Tibial artery (tissue), 4 donors: ENCODE data around the gene C12orf56.

ENCODE experiments used
- DNase-seq, 2 donors: peaks; one replicate each; pipeline ENCODE4 v3.0.0-alpha.2; 2019
- H3K27ac ChIP-seq, 2 donors: fragments of 200-600 bp; sonication (generic) in 1 of 2; 1 replicate in 1 of 2; 2 replicates in 1 of 2; pipeline ENCODE4 v1.5.1; 2018 to 2019; ENCODE audit warnings: mild to moderate bottlenecking in 1 of 2
- H3K27me3 ChIP-seq, 2 donors: fragments of 200-600 bp; sonication (generic) in 1 of 2; one replicate each; pipeline versions ENCODE4 v1.5.1 to v1.6.0; 2016 to 2019
- H3K36me3 ChIP-seq, 3 donors: fragments of 200-600 bp; sonication (generic) in 2 of 3; one replicate each; pipeline ENCODE4 v1.5.1; 2016 to 2019; ENCODE audit warnings: mild to moderate bottlenecking in 2 of 3
- H3K4me1 ChIP-seq, 4 donors: fragments of 200-600 bp; sonication (generic) in 2 of 4; 1 replicate in 3 of 4; 2 replicates in 1 of 4; pipeline ENCODE4 v1.5.1; 2016 to 2019
- H3K4me3 ChIP-seq, 2 donors: fragments of 200-600 bp; sonication (generic) in 1 of 2; 1 replicate in 1 of 2; 2 replicates in 1 of 2; pipeline ENCODE4 v1.5.1; 2018 to 2019; ENCODE audit warnings: mild to moderate bottlenecking in 2 of 2
- H3K9me3 ChIP-seq, 3 donors: fragments of 200-600 bp; sonication (generic) in 1 of 3; one replicate each; pipeline ENCODE4 v1.5.1; 2016 to 2019
- CTCF ChIP-seq, 2 experiments: fragments of 200-600 bp in 1 of 2; fragments of 450-650 bp in 1 of 2; IDR thresholded peaks; one replicate each; pipeline ENCODE4 v1.5.1; 2017 to 2019; ENCODE audit warnings: antibody characterized with exemption in 2 of 2, mild to moderate bottlenecking in 1 of 2, moderate library complexity in 1 of 2
- intact Hi-C: fragments of 100-400 bp; cut with DNase I; formaldehyde crosslinking; loops from one replicate; pipeline ENCODE4 v1.15.0; 2023; ENCODE audit warnings: low total_unique reads

Gene C12orf56

GRCh38 chr12:64318605-64319004, 72.0 kb downstream of the C12orf56 start:
- intact Hi-C loops: no loop called here

GRCh38 chr12:64311877-64312276, 78.7 kb downstream of the C12orf56 start:
- intact Hi-C loops: no loop called here
- Histone ChIP-seq H3K4me3 (no peak overlapping the region), H3K27me3 (no peaks in the 10 kb centered on the region), H3K27ac (no peak overlapping the region), H3K4me1 (no peaks in the 10 kb centered on the region), H3K36me3 (no peaks in the 10 kb centered on the region), H3K9me3 (no peaks in the 10 kb centered on the region)
- TF ChIP-seq CTCF (IDR thresholded peaks at IDR 0.05): no peak
- DNase-seq: no peak

More at GRCh38 chr12:64318605-64319004, 72.0 kb downstream of the C12orf56 start:
- DNase-seq: no peak
- Histone ChIP-seq H3K36me3 (no peaks in the 10 kb centered on the region), H3K27me3 (no peaks in the 10 kb centered on the region), H3K4me3 (no peak overlapping the region), H3K4me1 (no peaks in the 10 kb centered on the region), H3K9me3 (no peaks in the 10 kb centered on the region), H3K27ac (no peak overlapping the region)
- no peak for TF ChIP-seq CTCF (IDR thresholded peaks at IDR 0.05)

- peaks cover 0 to 3% of the 10 kb centered on the region in 2 donors for H3K27me3 ChIP-seq
- no peak for TF ChIP-seq CTCF (IDR thresholded peaks at IDR 0.05)
- H3K4me1 ChIP-seq: no peaks in the 10 kb centered on the region
- H3K27ac ChIP-seq: no peak overlapping the region
- H3K36me3 ChIP-seq: no peaks in the 10 kb centered on the region
- H3K4me3 ChIP-seq: no peak overlapping the region
- intact Hi-C loops: no loop called here
- no peak for DNase-seq
- no peaks in the 10 kb centered on the region for H3K9me3 ChIP-seq
These were observed 86.0 kb downstream of the C12orf56 start for GRCh38 chr12:64304571-64304970.

- H3K9me3 ChIP-seq: no peaks in the 10 kb centered on the region
- H3K4me1 ChIP-seq: no peaks in the 10 kb centered on the region
- no peak overlapping the region for H3K4me3 ChIP-seq
- H3K27me3 ChIP-seq: peaks cover 0 to 3% of the 10 kb centered on the region in 2 donors
- H3K27ac ChIP-seq: no peak overlapping the region
- no peak for TF ChIP-seq CTCF (IDR thresholded peaks at IDR 0.05)
- H3K36me3 ChIP-seq: no peaks in the 10 kb centered on the region
- intact Hi-C loops: no loop called here
- no peak for DNase-seq
These were observed 90.9 kb downstream of the C12orf56 start for GRCh38 chr12:64299628-64300027.

GRCh38 chr12:64296301-64296700, 94.3 kb downstream of the C12orf56 start:
- Histone ChIP-seq H3K4me1 (no peaks in the 10 kb centered on the region), H3K9me3 (no peaks in the 10 kb centered on the region), H3K27me3 (no peaks in the 10 kb centered on the region), H3K27ac (no peak overlapping the region), H3K36me3 (no peaks in the 10 kb centered on the region), H3K4me3 (no peak overlapping the region)
- DNase-seq: no peak
- intact Hi-C loops: no loop called here
- no peak for TF ChIP-seq CTCF (IDR thresholded peaks at IDR 0.05)
